Measurements from ENCODE around the gene EPM2AIP1. TPM values are rescaled to one million over a fixed set of nuclear protein-coding genes. Genes with fewer than 3 reads are reported as not detected.

Gene EPM2AIP1
- total RNA-seq, 2 experiments from 2014 or later: 31.7 to 35.7 TPM

DNA sequence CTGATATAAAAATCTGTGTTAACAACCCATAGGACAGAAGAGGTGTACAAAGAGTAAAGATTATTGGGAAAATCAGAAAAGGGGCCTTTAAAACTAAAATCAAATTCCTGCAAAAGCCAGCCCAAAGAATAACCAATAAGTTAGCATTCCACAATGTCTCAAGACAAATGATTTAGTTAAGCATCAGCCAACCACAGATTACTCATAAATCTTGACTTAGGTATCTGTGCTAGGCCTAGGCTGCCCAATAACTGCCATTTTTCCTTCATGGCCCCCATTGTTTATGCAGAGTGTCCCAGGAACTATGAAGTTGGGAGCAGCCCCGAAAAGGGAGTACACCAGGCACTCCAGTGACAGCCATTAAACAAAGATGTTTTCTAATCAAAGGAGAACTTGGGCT, 55.4 kb downstream of the EPM2AIP1 start:
- Histone ChIP-seq H3K36me3 (ENCODE audit: insufficient read depth, low read length) (no peaks in the 10 kb centered on the region), H3K9me3 (ENCODE audit: low read length) (no peaks in the 10 kb centered on the region), H3K79me2 (ENCODE audit: insufficient read depth, low read depth, low read length) (no peaks in the 10 kb centered on the region), H3K27ac (ENCODE audit: low read depth, low read length, poor library complexity, severe bottlenecking) (no peak overlapping the region), H3K4me2 (ENCODE audit: low read length) (no peak overlapping the region), H4K20me1 (ENCODE audit: insufficient read depth, low read length) (no peaks in the 10 kb centered on the region), H3K4me3 (ENCODE audit: low read depth, low read length, poor library complexity, severe bottlenecking) (no peak overlapping the region), H3K9me2 (ENCODE audit: insufficient read depth, low read length) (no peaks in the 10 kb centered on the region), H3K4me1 (ENCODE audit: insufficient read depth, low read length, poor library complexity, severe bottlenecking) (no peaks in the 10 kb centered on the region), H2AFZ (ENCODE audit: low read length) (no peak overlapping the region)
- intact Hi-C loops (cut with micrococcal nuclease; ENCODE audit: unreplicated experiment): no loop called here
- TF ChIP-seq, protein P1, sequence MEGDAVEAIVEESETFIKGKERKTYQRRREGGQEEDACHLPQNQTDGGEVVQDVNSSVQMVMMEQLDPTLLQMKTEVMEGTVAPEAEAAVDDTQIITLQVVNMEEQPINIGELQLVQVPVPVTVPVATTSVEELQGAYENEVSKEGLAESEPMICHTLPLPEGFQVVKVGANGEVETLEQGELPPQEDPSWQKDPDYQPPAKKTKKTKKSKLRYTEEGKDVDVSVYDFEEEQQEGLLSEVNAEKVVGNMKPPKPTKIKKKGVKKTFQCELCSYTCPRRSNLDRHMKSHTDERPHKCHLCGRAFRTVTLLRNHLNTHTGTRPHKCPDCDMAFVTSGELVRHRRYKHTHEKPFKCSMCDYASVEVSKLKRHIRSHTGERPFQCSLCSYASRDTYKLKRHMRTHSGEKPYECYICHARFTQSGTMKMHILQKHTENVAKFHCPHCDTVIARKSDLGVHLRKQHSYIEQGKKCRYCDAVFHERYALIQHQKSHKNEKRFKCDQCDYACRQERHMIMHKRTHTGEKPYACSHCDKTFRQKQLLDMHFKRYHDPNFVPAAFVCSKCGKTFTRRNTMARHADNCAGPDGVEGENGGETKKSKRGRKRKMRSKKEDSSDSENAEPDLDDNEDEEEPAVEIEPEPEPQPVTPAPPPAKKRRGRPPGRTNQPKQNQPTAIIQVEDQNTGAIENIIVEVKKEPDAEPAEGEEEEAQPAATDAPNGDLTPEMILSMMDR (conservative IDR thresholded peaks at IDR 0.05; ENCODE audit: low read length): no peak
- ChIA-PET POLR2A (interaction anchor here (1.0 to 1.1 kb wide), 3 partner anchors 8 to 56 kb away, joined by 3 read pairs; partner anchors contain the start of genes EPM2AIP1 and MLH1), CTCF (ENCODE audit: unreplicated experiment) (no interaction called here)
- no peak for DNase-seq (ENCODE audit: low spot score)
- no TSS peak for BruUV-seq (replicated peaks)

Small RNAs within 50 kb of the gene (small RNA-seq; reads per million reads assigned to genes)
- not detected for gene RNU6ATAC4P

Other genes starting within 250 kb of the EPM2AIP1 start
- not detected in 2 replicates for gene DCLK3, start 228.6 kb downstream of the EPM2AIP1 start, total RNA-seq (2014; rRNA removed; shearing (Covaris generic))
- gene DCLK3, start 228.6 kb downstream of the EPM2AIP1 start, total RNA-seq (2022): not detected in 2 replicates
- 29.1 and 34.9 TPM in 2 replicates for gene TRANK1, start 48.1 kb downstream of the EPM2AIP1 start, total RNA-seq (2014; rRNA removed; shearing (Covaris generic))
- gene TRANK1, start 48.1 kb downstream of the EPM2AIP1 start, total RNA-seq (2022): 57.1 and 66.3 TPM in 2 replicates
- 94.2 and 124 TPM in 2 replicates for gene MLH1, start 387 bp upstream of the EPM2AIP1 start, total RNA-seq (2014; rRNA removed; shearing (Covaris generic))
- 96.5 and 102 TPM in 2 replicates for gene MLH1, start 387 bp upstream of the EPM2AIP1 start, total RNA-seq (2022)
- gene LRRFIP2, start 181.5 kb upstream of the EPM2AIP1 start, total RNA-seq (2014; rRNA removed; shearing (Covaris generic)): 23.7 and 33.8 TPM in 2 replicates
- 37.3 and 44.4 TPM in 2 replicates for gene LRRFIP2, start 181.5 kb upstream of the EPM2AIP1 start, total RNA-seq (2022)

All from OCI-LY7 (cell line).